IMR-90 (cell line): Measurements from ENCODE around the gene HIVEP3. TPM values are rescaled to one million over a fixed set of nuclear protein-coding genes. Genes with fewer than 3 reads are reported as not detected.
A peak's percentile ranks its signal among the peaks of the same experiment; 100 is the strongest.

Experiments used
- ATAC-seq: fragments of 200-7000 bp; cut with Tn5 transposase; 2 replicates; pipeline ENCODE4 v1.9.1; 2020; ENCODE audit warnings: low read depth, mild to moderate bottlenecking, moderate library complexity
- BruUV-seq: library from RNA; stranded (reverse); fragments of 400-500 nt; replicated peaks from 2 replicates; lab custom pipeline; 2021; lab: Mats Ljungman, UMichigan
- CTCF ChIA-PET: fragments of 300-600 bp; formaldehyde crosslinking; extraction: SDS; loops from one replicate; lab custom pipeline; 2021; ENCODE audit warnings: antibody characterized with exemption; lab: Yijun Ruan, JAX
- POLR2A ChIA-PET: fragments of 300-600 bp; sonication (Branson Sonifier 250); formaldehyde crosslinking; loops from one replicate; lab custom pipeline; 2022; ENCODE audit warnings: antibody characterized with exemption; ENCODE audit not compliant: unreplicated experiment; lab: Charles Lee
- DNase-seq: peaks from one replicate; pipeline ENCODE4 v3.0.0; 2013
- H2AFZ ChIP-seq: replicated peaks from 2 replicates; pipeline ENCODE3; 2013; ENCODE audit warnings: low read length, mild to moderate bottlenecking; ENCODE audit not compliant: poor library complexity
- H2AK5ac ChIP-seq: 2 replicates; pipeline ENCODE4 v1.6.1; 2013; ENCODE audit warnings: low read depth, low read length, inconsistent platforms
- H2AK9ac ChIP-seq: replicated peaks from 2 replicates; pipeline ENCODE3; 2013; ENCODE audit warnings: mild to moderate bottlenecking, low read depth, low read length, moderate library complexity; ENCODE audit not compliant: poor library complexity
- H2BK120ac ChIP-seq: 2 replicates; pipeline ENCODE4 v1.6.1; 2013; ENCODE audit warnings: low read depth, low read length, inconsistent platforms
- H2BK15ac ChIP-seq: 3 replicates; pipeline ENCODE4 v1.6.1; 2013; ENCODE audit warnings: low read depth, low read length, inconsistent platforms
- H2BK20ac ChIP-seq: 2 replicates; pipeline ENCODE4 v1.6.1; 2013; ENCODE audit warnings: low read depth, mild to moderate bottlenecking, inconsistent platforms, low read length, moderate library complexity
- H2BK5ac ChIP-seq: 2 replicates; pipeline ENCODE4 v1.6.1; 2013; ENCODE audit warnings: mild to moderate bottlenecking, low read depth, low read length, inconsistent platforms; ENCODE audit not compliant: poor library complexity, severe bottlenecking
- H3K14ac ChIP-seq: replicated peaks from 2 replicates; pipeline ENCODE4 v1.6.1; 2013; ENCODE audit warnings: low read depth, low read length, inconsistent platforms
- H3K18ac ChIP-seq: 2 replicates; pipeline ENCODE4 v1.6.1; 2013; ENCODE audit warnings: low read depth, low read length, control low read depth
- H3K23ac ChIP-seq: 2 replicates; pipeline ENCODE4 v1.6.1; 2013; ENCODE audit warnings: low read depth, low read length, inconsistent platforms
- H3K27ac ChIP-seq: 2 replicates; pipeline ENCODE4 v1.5.1; 2013; ENCODE audit warnings: mild to moderate bottlenecking, control low read depth, low read length; ENCODE audit not compliant: insufficient read depth
- H3K27me3 ChIP-seq: 2 replicates; pipeline ENCODE4 v1.6.1; 2013; ENCODE audit warnings: low read length; ENCODE audit not compliant: control insufficient read depth, insufficient read depth
- H3K36me3 ChIP-seq: 2 replicates; pipeline ENCODE4 v1.6.1; 2013; ENCODE audit warnings: low read length, mixed read lengths; ENCODE audit not compliant: control insufficient read depth, insufficient read depth
- H3K4ac ChIP-seq: 2 replicates; pipeline ENCODE4 v1.6.1; 2013; ENCODE audit warnings: low read depth, low read length, inconsistent platforms
- H3K4me1 ChIP-seq: 2 replicates; pipeline ENCODE4 v1.6.1; 2013; ENCODE audit warnings: low read length, mixed read lengths; ENCODE audit not compliant: control insufficient read depth, insufficient read depth
- H3K4me2 ChIP-seq: 2 replicates; pipeline ENCODE4 v1.6.1; 2013; ENCODE audit warnings: low read depth, mild to moderate bottlenecking, control low read depth, low read length, moderate library complexity
- H3K4me3 ChIP-seq: 2 replicates; pipeline ENCODE4 v1.5.1; 2013; ENCODE audit warnings: low read depth, mild to moderate bottlenecking, control low read depth, low read length, moderate library complexity; ENCODE audit not compliant: insufficient read depth
- H3K56ac ChIP-seq: 2 replicates; pipeline ENCODE4 v1.6.1; 2013; ENCODE audit warnings: low read length, inconsistent platforms; ENCODE audit not compliant: insufficient read depth; ENCODE audit errors: extremely low read depth
- H3K79me1 ChIP-seq, 2 experiments: 2 replicates each; pipeline ENCODE4 v1.6.1; 2013; ENCODE audit warnings: low read length in 2 of 2, inconsistent platforms in 1 of 2, low read depth in 1 of 2
- H3K9ac ChIP-seq: 2 replicates; pipeline ENCODE4 v1.6.1; 2013; ENCODE audit warnings: low read depth, low read length, control low read depth
- H3K9me1 ChIP-seq: 2 replicates; pipeline ENCODE4 v1.6.1; 2013; ENCODE audit warnings: low read length, inconsistent platforms; ENCODE audit not compliant: insufficient read depth
- H3K9me3 ChIP-seq: 2 replicates; pipeline ENCODE4 v1.6.1; 2013; ENCODE audit warnings: low read length; ENCODE audit not compliant: control insufficient read depth, insufficient read depth
- H4K20me1 ChIP-seq: 2 replicates; pipeline ENCODE4 v1.6.1; 2013; ENCODE audit warnings: low read length, inconsistent platforms; ENCODE audit not compliant: insufficient read depth
- H4K5ac ChIP-seq: 2 replicates; pipeline ENCODE4 v1.6.1; 2013; ENCODE audit warnings: mild to moderate bottlenecking, low read depth, low read length, control low read depth
- H4K8ac ChIP-seq, 2 experiments: 2 replicates each; pipeline ENCODE4 v1.6.1; 2013; ENCODE audit warnings: low read depth in 2 of 2, low read length in 2 of 2, control low read depth in 1 of 2, inconsistent platforms in 1 of 2
- H4K91ac ChIP-seq: 2 replicates; pipeline ENCODE4 v1.6.1; 2013; ENCODE audit warnings: low read depth, low read length, inconsistent platforms; ENCODE audit not compliant: insufficient read depth
- BHLHE40 ChIP-seq: fragments of 150-350 bp; IDR thresholded peaks from 2 replicates; pipeline ENCODE4 v1.6.1; 2016; ENCODE audit warnings: mild to moderate bottlenecking, low read depth, low read length
- CHD1 ChIP-seq: IDR thresholded peaks from 2 replicates; pipeline ENCODE4 v1.6.1; 2012; ENCODE audit warnings: low read depth, low read length, improper control_type of control experiment
- CTCF ChIP-seq: conservative IDR thresholded peaks from 2 replicates; pipeline ENCODE4 v1.5.1; 2012; ENCODE audit warnings: mild to moderate bottlenecking, low read depth, low read length, improper control_type of control experiment
- ELK1 ChIP-seq: fragments of 150-350 bp; IDR thresholded peaks from 2 replicates; pipeline ENCODE4 v1.6.1; 2016; ENCODE audit warnings: low read depth, mild to moderate bottlenecking, low read length, moderate library complexity, borderline replicate concordance
- FOS ChIP-seq: fragments of 150-350 bp; IDR thresholded peaks from 2 replicates; pipeline ENCODE4 v1.6.1; 2016; ENCODE audit warnings: low read depth, low read length
- MAFK ChIP-seq: IDR thresholded peaks from 2 replicates; pipeline ENCODE4 v1.6.1; 2012; ENCODE audit warnings: low read depth, low read length, improper control_type of control experiment
- MAZ ChIP-seq: IDR thresholded peaks from 2 replicates; pipeline ENCODE4 v1.6.1; 2012; ENCODE audit warnings: low read depth, mild to moderate bottlenecking, low read length, improper control_type of control experiment, moderate library complexity, borderline replicate concordance
- MXI1 ChIP-seq: IDR thresholded peaks from 2 replicates; pipeline ENCODE4 v1.6.1; 2012; ENCODE audit warnings: low read depth, mild to moderate bottlenecking, low read length, moderate library complexity, borderline replicate concordance
- NFE2L2 ChIP-seq: fragments of 150-350 bp; IDR thresholded peaks from 2 replicates; pipeline ENCODE4 v1.6.1; 2016; ENCODE audit warnings: low read depth, mild to moderate bottlenecking, low read length
- POLR2A ChIP-seq: IDR thresholded peaks from 2 replicates; pipeline ENCODE4 v1.6.1; 2012; ENCODE audit warnings: mild to moderate bottlenecking, low read depth, low read length
- RAD21 ChIP-seq: IDR thresholded peaks from 2 replicates; pipeline ENCODE4 v1.6.1; 2012; ENCODE audit warnings: low read length, improper control_type of control experiment
- RCOR1 ChIP-seq: IDR thresholded peaks from 2 replicates; pipeline ENCODE4 v1.6.1; 2012; ENCODE audit warnings: mild to moderate bottlenecking, low read length, improper control_type of control experiment; ENCODE audit not compliant: insufficient replicate concordance
- RFX5 ChIP-seq: IDR thresholded peaks from 2 replicates; pipeline ENCODE4 v1.8.0; 2012; ENCODE audit warnings: low read depth, mild to moderate bottlenecking, low read length, moderate library complexity
- SMC3 ChIP-seq: fragments of 150-350 bp; IDR thresholded peaks from 2 replicates; pipeline ENCODE4 v1.6.1; 2016; ENCODE audit warnings: low read depth, mild to moderate bottlenecking, antibody characterized with exemption, low read length, moderate library complexity
- WGBS, 2 experiments: methylation state at CpG; one replicate each; pipeline versions ENCODE4 v1.1.5 to v1.1.7; 2013; ENCODE audit warnings: missing lambda C conversion rate in 2 of 2; ENCODE audit not compliant: insufficient read length in 1 of 2; ENCODE audit errors: extremely low coverage in 2 of 2; 5-methylcytosine and 5-hydroxymethylcytosine counted together
- dilution Hi-C: fragments of 300-500 bp; cut with HindIII; formaldehyde crosslinking; loops from one replicate; pipeline ENCODE4 v1.14.3; 2018; ENCODE audit warnings: low sequenced_read_pairs; ENCODE audit not compliant: unreplicated experiment
- in situ Hi-C: fragments of 300-500 bp; cut with MboI; formaldehyde crosslinking; loops from 3 replicates; pipeline ENCODE4 v1.14.3; 2019; ENCODE audit warnings: low sequenced_read_pairs, inconsistent platforms, mixed read lengths
- intact Hi-C: fragments of 100-400 bp; cut with micrococcal nuclease; formaldehyde crosslinking; loops from 2 replicates; pipeline ENCODE4 v1.10.0; 2022
- polyA plus RNA-seq, 3 experiments: library from polyadenylated mRNA; depleted of rRNA; stranded (reverse); fragments of >200 nt; gene quantifications; 2 replicates each; pipeline ENCODE4 v1.2.3, GENCODE V29; 2012; ENCODE audit warnings: low replicate concordance in 1 of 3
- total RNA-seq: library from RNA; depleted of rRNA; stranded (reverse); fragments of >200 nt; gene quantifications from 2 replicates; pipeline ENCODE4 v1.2.3, GENCODE V29; 2012
- TF ChIP-seq, protein P1 (sequence below): fragments of 150-350 bp; IDR thresholded peaks from 2 replicates; pipeline ENCODE4 v1.6.1; 2017; ENCODE audit warnings: mild to moderate bottlenecking, antibody characterized with exemption, low read length, low read depth

The HIVEP3 gene
- total and polyA plus RNA-seq, 2 of the 4 experiments (the other 2 are of a cell fraction): 1.4 to 4.0 TPM

- dilution Hi-C loops: no loop called here
- no peak for TF ChIP-seq MAFK
- TF ChIP-seq CTCF: no peak
- no peak for TF ChIP-seq RAD21
- no peak for TF ChIP-seq RCOR1
- TF ChIP-seq, protein P1, sequence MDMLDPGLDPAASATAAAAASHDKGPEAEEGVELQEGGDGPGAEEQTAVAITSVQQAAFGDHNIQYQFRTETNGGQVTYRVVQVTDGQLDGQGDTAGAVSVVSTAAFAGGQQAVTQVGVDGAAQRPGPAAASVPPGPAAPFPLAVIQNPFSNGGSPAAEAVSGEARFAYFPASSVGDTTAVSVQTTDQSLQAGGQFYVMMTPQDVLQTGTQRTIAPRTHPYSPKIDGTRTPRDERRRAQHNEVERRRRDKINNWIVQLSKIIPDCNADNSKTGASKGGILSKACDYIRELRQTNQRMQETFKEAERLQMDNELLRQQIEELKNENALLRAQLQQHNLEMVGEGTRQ: no peak
- TF ChIP-seq MAZ: no peak
- TF ChIP-seq BHLHE40: no peak
- TF ChIP-seq MXI1: no peak
- TF ChIP-seq NFE2L2: no peak
- no peak for TF ChIP-seq CHD1
- TF ChIP-seq POLR2A: no peak
- TF ChIP-seq FOS: no peak
- TF ChIP-seq RFX5: no peak
- no peak for TF ChIP-seq SMC3
- TF ChIP-seq ELK1: no peak
These were observed 134.0 kb downstream of the HIVEP3 start for GRCh38 chr1:41784531-41785274.

More at GRCh38 chr1:41784531-41785274, 134.0 kb downstream of the HIVEP3 start:
- H3K14ac ChIP-seq: no peak overlapping the region
- CTCF ChIA-PET: no interaction called here
- no peak overlapping the region for H3K18ac ChIP-seq
- H3K4me2 ChIP-seq: no peak overlapping the region
- H3K79me1 ChIP-seq: no peaks in the 10 kb centered on the region
- no peak overlapping the region for H3K56ac ChIP-seq
- H2BK20ac ChIP-seq: no peak overlapping the region
- H3K4me3 ChIP-seq: no peak overlapping the region
- no peaks in the 10 kb centered on the region for H4K20me1 ChIP-seq
- no peaks in the 10 kb centered on the region for H3K9me3 ChIP-seq
- H4K91ac ChIP-seq: no peak overlapping the region
- H2BK5ac ChIP-seq: no peak overlapping the region
- H3K23ac ChIP-seq: no peak overlapping the region
- no peak overlapping the region for H3K27ac ChIP-seq
- H2AK5ac ChIP-seq: no peak overlapping the region
- ATAC-seq (no peak), DNase-seq (no peak)
- no peak overlapping the region for H4K5ac ChIP-seq
- no peaks in the 10 kb centered on the region for H3K36me3 ChIP-seq
- WGBS, 2 experiments: no CpG with 5 or more reads among the region's 3 CpGs
- intact Hi-C loops: no loop called here
- in situ Hi-C loops: no loop called here
- no TSS peak for BruUV-seq
- H2AK9ac ChIP-seq: no peak overlapping the region
- peaks cover 11% of the 10 kb centered on the region for H3K4me1 ChIP-seq
- no peak overlapping the region for H3K4ac ChIP-seq
- no peak overlapping the region for H2AFZ ChIP-seq
- POLR2A ChIA-PET: interaction anchor here (0.5 to 0.6 kb wide), 2 partner anchors 140 to 211 kb away, joined by 3 read pairs; no protein-coding TSS in a partner anchor
- 0 out of 2 replicates have a peak, but pooled peaks cover 3% of the 10 kb centered on the region for H3K9me1 ChIP-seq
- no peaks in the 10 kb centered on the region; the same call in 1 of the 2 replicates for H3K27me3 ChIP-seq
- H4K8ac ChIP-seq: no peak overlapping the region
- no peak overlapping the region for H2BK120ac ChIP-seq
- 0 out of 3 replicates have a peak overlapping the region, but pooled peaks have one; percentile 9 for H2BK15ac ChIP-seq
- H3K9ac ChIP-seq: no peak overlapping the region
